Measurements from ENCODE around the gene LNPEP.

DNA sequence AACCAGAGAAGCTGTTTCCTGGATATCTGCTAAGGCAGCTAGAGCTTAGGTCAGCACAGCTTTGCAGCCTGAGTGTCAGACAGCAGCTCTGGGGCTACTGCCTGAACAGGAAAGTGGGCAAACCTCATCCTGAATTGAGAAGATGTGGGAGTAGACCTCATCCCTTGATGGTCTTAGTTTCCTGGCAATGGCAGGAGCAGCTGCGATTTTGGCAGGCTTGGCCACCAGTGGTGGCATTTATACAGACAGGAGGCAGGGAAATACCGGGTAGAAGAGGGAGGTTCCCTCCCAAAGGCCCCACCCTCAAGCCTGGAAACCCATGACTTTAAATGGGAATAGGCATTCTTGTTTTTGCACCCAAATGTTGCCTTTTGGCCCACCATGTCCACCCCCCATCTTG is 136.8 kb downstream of the LNPEP start:
- TF ChIP-seq ESRRA (CRISPR knock-in tag; IDR thresholded peaks at IDR 0.05; ENCODE audit: borderline replicate concordance): no peak
- TF ChIP-seq, protein P1, sequence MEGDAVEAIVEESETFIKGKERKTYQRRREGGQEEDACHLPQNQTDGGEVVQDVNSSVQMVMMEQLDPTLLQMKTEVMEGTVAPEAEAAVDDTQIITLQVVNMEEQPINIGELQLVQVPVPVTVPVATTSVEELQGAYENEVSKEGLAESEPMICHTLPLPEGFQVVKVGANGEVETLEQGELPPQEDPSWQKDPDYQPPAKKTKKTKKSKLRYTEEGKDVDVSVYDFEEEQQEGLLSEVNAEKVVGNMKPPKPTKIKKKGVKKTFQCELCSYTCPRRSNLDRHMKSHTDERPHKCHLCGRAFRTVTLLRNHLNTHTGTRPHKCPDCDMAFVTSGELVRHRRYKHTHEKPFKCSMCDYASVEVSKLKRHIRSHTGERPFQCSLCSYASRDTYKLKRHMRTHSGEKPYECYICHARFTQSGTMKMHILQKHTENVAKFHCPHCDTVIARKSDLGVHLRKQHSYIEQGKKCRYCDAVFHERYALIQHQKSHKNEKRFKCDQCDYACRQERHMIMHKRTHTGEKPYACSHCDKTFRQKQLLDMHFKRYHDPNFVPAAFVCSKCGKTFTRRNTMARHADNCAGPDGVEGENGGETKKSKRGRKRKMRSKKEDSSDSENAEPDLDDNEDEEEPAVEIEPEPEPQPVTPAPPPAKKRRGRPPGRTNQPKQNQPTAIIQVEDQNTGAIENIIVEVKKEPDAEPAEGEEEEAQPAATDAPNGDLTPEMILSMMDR (IDR thresholded peaks at IDR 0.05): no peak
- no peak for TF ChIP-seq FOXK1 (CRISPR knock-in tag; IDR thresholded peaks at IDR 0.05)
- no peak for TF ChIP-seq GTF2I (CRISPR knock-in tag; conservative IDR thresholded peaks at IDR 0.05)
- TF ChIP-seq, protein P2, sequence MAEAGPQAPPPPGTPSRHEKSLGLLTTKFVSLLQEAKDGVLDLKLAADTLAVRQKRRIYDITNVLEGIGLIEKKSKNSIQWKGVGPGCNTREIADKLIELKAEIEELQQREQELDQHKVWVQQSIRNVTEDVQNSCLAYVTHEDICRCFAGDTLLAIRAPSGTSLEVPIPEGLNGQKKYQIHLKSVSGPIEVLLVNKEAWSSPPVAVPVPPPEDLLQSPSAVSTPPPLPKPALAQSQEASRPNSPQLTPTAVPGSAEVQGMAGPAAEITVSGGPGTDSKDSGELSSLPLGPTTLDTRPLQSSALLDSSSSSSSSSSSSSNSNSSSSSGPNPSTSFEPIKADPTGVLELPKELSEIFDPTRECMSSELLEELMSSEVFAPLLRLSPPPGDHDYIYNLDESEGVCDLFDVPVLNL (CRISPR knock-in tag; IDR thresholded peaks at IDR 0.05; ENCODE audit: borderline replicate concordance, low read depth): no peak
- no peak for TF ChIP-seq MXD4 (CRISPR knock-in tag; IDR thresholded peaks at IDR 0.05; ENCODE audit: borderline replicate concordance)
- no peak for TF ChIP-seq RORB (CRISPR knock-in tag; IDR thresholded peaks at IDR 0.05)
- no peak for TF ChIP-seq TEAD4 (CRISPR knock-in tag; IDR thresholded peaks at IDR 0.05)

Measured in WTC11 (cell line).